H1 (cell line): Measurements from ENCODE around the gene SRSF7. TPM values are rescaled to one million over a fixed set of nuclear protein-coding genes. Genes with fewer than 3 reads are reported as not detected.
"Not testable (repeated sequence)": the region's sequence is repeated elsewhere in the genome, so short reads cannot be mapped to it uniquely, and the experiment has no call there.

Source experiments
- CTCF ChIA-PET: fragments of 300-600 bp; sonication (Branson Sonifier 250); formaldehyde crosslinking; loops from one replicate; lab custom pipeline; 2021; ENCODE audit not compliant: partially characterized antibody; lab: Charles Lee
- POLR2A ChIA-PET: fragments of 300-600 bp; sonication (Branson Sonifier 250); formaldehyde crosslinking; loops from one replicate; lab custom pipeline; 2021; ENCODE audit warnings: inconsistent platforms; ENCODE audit not compliant: partially characterized antibody; lab: Charles Lee
- DNase-seq, 2 experiments: peaks; one replicate each; pipeline versions ENCODE4 v3.0.0 to v3.0.0-alpha.2; 2010 to 2022; ENCODE audit warnings: low spot score in 2 of 2, low read depth in 1 of 2, mixed read lengths in 1 of 2
- FAIRE-seq: peaks from 2 replicates; lab custom pipeline; 2011; peaks lifted over from hg19 to GRCh38; lab: Jason Lieb, UNC
- H2AFZ ChIP-seq: 2 replicates; pipeline ENCODE4 v1.8.1; 2012; ENCODE audit warnings: low read length, inconsistent platforms
- H2AK5ac ChIP-seq: 2 replicates; pipeline ENCODE4 v1.6.1; 2013; ENCODE audit warnings: low read depth, low read length
- H2BK120ac ChIP-seq: replicated peaks from 2 replicates; pipeline ENCODE3; 2013; ENCODE audit warnings: low read depth, low read length, inconsistent platforms
- H2BK12ac ChIP-seq: 2 replicates; pipeline ENCODE4 v1.6.1; 2013; ENCODE audit warnings: low read depth, low read length
- H2BK15ac ChIP-seq: 2 replicates; pipeline ENCODE4 v1.6.1; 2013; ENCODE audit warnings: low read length
- H2BK20ac ChIP-seq: 2 replicates; pipeline ENCODE4 v1.6.1; 2013; ENCODE audit warnings: low read length
- H2BK5ac ChIP-seq: 2 replicates; pipeline ENCODE4 v1.6.1; 2013; ENCODE audit warnings: low read depth, low read length
- H3K14ac ChIP-seq: 2 replicates; pipeline ENCODE4 v1.6.1; 2013; ENCODE audit warnings: inconsistent platforms; ENCODE audit not compliant: insufficient read length
- H3K18ac ChIP-seq: 2 replicates; pipeline ENCODE4 v1.6.1; 2013; ENCODE audit warnings: low read length; ENCODE audit errors: extremely low read depth
- H3K23ac ChIP-seq: 2 replicates; pipeline ENCODE4 v1.6.1; 2013; ENCODE audit warnings: inconsistent platforms; ENCODE audit not compliant: insufficient read length
- H3K23me2 ChIP-seq: 2 replicates; pipeline ENCODE4 v1.6.1; 2013; ENCODE audit warnings: low read depth, low read length
- H3K27ac ChIP-seq: 2 replicates; pipeline ENCODE4 v1.6.1; 2011; ENCODE audit warnings: low read depth, low read length, inconsistent platforms
- H3K27me3 ChIP-seq, 4 experiments: replicated peaks in 1 of 4; 1 replicate in 1 of 4; 2 replicates in 3 of 4; pipeline versions ENCODE4 v1.6.1 to v1.8.1; 2011 to 2013; ENCODE audit warnings: low read length in 3 of 4, mild to moderate bottlenecking in 3 of 4, inconsistent platforms in 2 of 4, mixed read lengths in 2 of 4, moderate library complexity in 1 of 4; ENCODE audit not compliant: control insufficient read depth in 3 of 4, insufficient read depth in 3 of 4; ENCODE audit errors: extremely low read depth in 1 of 4
- H3K36me3 ChIP-seq, 4 experiments: 2 replicates each; pipeline versions ENCODE4 v1.6.1 to v1.8.1; 2011 to 2013; ENCODE audit warnings: mild to moderate bottlenecking in 4 of 4, low read length in 3 of 4, moderate library complexity in 2 of 4, control low read depth in 1 of 4, inconsistent platforms in 1 of 4; ENCODE audit not compliant: insufficient read depth in 4 of 4, control insufficient read depth in 2 of 4
- H3K4ac ChIP-seq: replicated peaks from 2 replicates; pipeline ENCODE3; 2013; ENCODE audit warnings: low read length, low read depth, mixed read lengths, inconsistent platforms; ENCODE audit not compliant: insufficient read length
- H3K4me1 ChIP-seq, 4 experiments: replicated peaks in 1 of 4; 1 replicate in 1 of 4; 2 replicates in 3 of 4; pipeline versions ENCODE4 v1.6.1 to v1.8.1; 2011 to 2013; ENCODE audit warnings: low read length in 3 of 4, inconsistent platforms in 2 of 4, mixed read lengths in 1 of 4; ENCODE audit not compliant: insufficient read depth in 4 of 4, control insufficient read depth in 3 of 4
- H3K4me2 ChIP-seq, 2 experiments: 2 replicates each; pipeline versions ENCODE4 v1.6.1 to v1.8.1; 2011 to 2013; ENCODE audit warnings: low read depth in 2 of 2, low read length in 2 of 2, control low read depth in 1 of 2, inconsistent platforms in 1 of 2, mild to moderate bottlenecking in 1 of 2; ENCODE audit not compliant: insufficient read depth in 1 of 2
- H3K4me3 ChIP-seq, 4 experiments: fragments of 200-600, 300-600 bp in 1 of 4; sonication (generic), shearing (Covaris generic), sonication (Bioruptor Twin) in 1 of 4; 2 replicates each; pipeline versions ENCODE4 v1.5.1 to v1.8.1; 2011 to 2016; ENCODE audit warnings: low read length in 4 of 4, low read depth in 3 of 4, control low read depth in 2 of 4, inconsistent platforms in 2 of 4, mild to moderate bottlenecking in 2 of 4, mixed read lengths in 1 of 4, moderate library complexity in 1 of 4; ENCODE audit not compliant: insufficient read depth in 2 of 4; ENCODE audit errors: extremely low read depth in 1 of 4
- H3K56ac ChIP-seq: replicated peaks from 2 replicates; pipeline ENCODE3; 2013; ENCODE audit warnings: low read depth, mild to moderate bottlenecking, mixed read lengths, low read length, inconsistent platforms; ENCODE audit not compliant: insufficient read length
- H3K79me1 ChIP-seq: 2 replicates; pipeline ENCODE4 v1.6.1; 2013; ENCODE audit warnings: low read depth, low read length, control low read depth
- H3K79me2 ChIP-seq, 2 experiments: 2 replicates each; pipeline versions ENCODE4 v1.6.1 to v1.8.1; 2012 to 2013; ENCODE audit warnings: low read length in 2 of 2, mild to moderate bottlenecking in 2 of 2, inconsistent platforms in 1 of 2; ENCODE audit not compliant: insufficient read depth in 2 of 2, control insufficient read depth in 1 of 2
- H3K9ac ChIP-seq, 4 experiments: replicated peaks in 1 of 4; 1 replicate in 1 of 4; 2 replicates in 3 of 4; pipeline versions ENCODE4 v1.6.1 to v1.8.1; 2011 to 2013; ENCODE audit warnings: low read depth in 3 of 4, low read length in 3 of 4, control low read depth in 2 of 4, mild to moderate bottlenecking in 2 of 4, moderate library complexity in 2 of 4, inconsistent platforms in 1 of 4; ENCODE audit errors: extremely low read depth in 1 of 4
- H3K9me3 ChIP-seq, 2 experiments: 2 replicates each; pipeline versions ENCODE4 v1.6.1 to v1.8.1; 2012 to 2013; ENCODE audit warnings: mild to moderate bottlenecking in 2 of 2, moderate library complexity in 2 of 2, control low read depth in 1 of 2, inconsistent platforms in 1 of 2, low read depth in 1 of 2, low read length in 1 of 2, mixed read lengths in 1 of 2; ENCODE audit not compliant: insufficient read depth in 2 of 2
- H4K20me1 ChIP-seq, 2 experiments: replicated peaks in 1 of 2; 2 replicates each; pipeline versions ENCODE3 to v1.8.1; 2011 to 2013; ENCODE audit warnings: inconsistent platforms in 2 of 2, low read length in 2 of 2, mild to moderate bottlenecking in 1 of 2; ENCODE audit not compliant: insufficient read depth in 2 of 2, control insufficient read depth in 1 of 2
- H4K5ac ChIP-seq: 2 replicates; pipeline ENCODE4 v1.6.1; 2013; ENCODE audit warnings: low read length, low read depth, mixed read lengths, inconsistent platforms; ENCODE audit not compliant: insufficient read length
- H4K8ac ChIP-seq: 2 replicates; pipeline ENCODE4 v1.8.0; 2013; ENCODE audit warnings: mild to moderate bottlenecking, moderate library complexity, low read length, inconsistent platforms; ENCODE audit not compliant: insufficient read depth; ENCODE audit errors: extremely low read depth
- H4K91ac ChIP-seq: replicated peaks from 2 replicates; pipeline ENCODE3; 2013; ENCODE audit warnings: low read length, mixed read lengths, inconsistent platforms; ENCODE audit not compliant: insufficient read length
- WGBS, 2 experiments: shearing (Covaris generic) in 1 of 2; methylation state at CpG; one replicate each; pipeline versions ENCODE4 v1.1.6 to v1.1.7; 2013 to 2015; ENCODE audit warnings: low lambda C conversion rate in 2 of 2, mixed read lengths in 2 of 2, inconsistent platforms in 1 of 2, low coverage in 1 of 2, missing lambda C conversion rate in 1 of 2; ENCODE audit not compliant: insufficient replicate concordance in 2 of 2, insufficient coverage in 1 of 2, insufficient read length in 1 of 2; ENCODE audit errors: extremely low coverage in 1 of 2, missing lambda C conversion rate in 1 of 2; 5-methylcytosine and 5-hydroxymethylcytosine counted together
- polyA plus RNA-seq, 7 experiments: library from polyadenylated mRNA; depleted of rRNA in 3 of 7; stranded (reverse) in 5 of 7; unstranded in 2 of 7; fragments of >200 nt in 5 of 7; fragments of 200-250 nt in 2 of 7; gene quantifications; 1 replicate in 5 of 7; 2 replicates in 1 of 7; 4 replicates in 1 of 7; pipeline versions ENCODE4 v1.2.1 to v1.2.3, GENCODE V29; 2011 to 2013; ENCODE audit warnings: missing spikeins in 2 of 7, mixed read lengths in 2 of 7
- total RNA-seq: library from RNA; stranded (reverse); fragmentation: NEBNext Ultra II Directional; extraction: Animal tissue kit (Norgen Biotek cat#: 25700); gene quantifications from 2 replicates; pipeline ENCODE4 v1.2.1, GENCODE V29; 2021

Gene SRSF7
- total and polyA plus RNA-seq, 2 of the 8 experiments (the other 6 are each of a cell fraction or from before 2014, with no cell fraction given), result 370 to 415 TPM

DNA sequence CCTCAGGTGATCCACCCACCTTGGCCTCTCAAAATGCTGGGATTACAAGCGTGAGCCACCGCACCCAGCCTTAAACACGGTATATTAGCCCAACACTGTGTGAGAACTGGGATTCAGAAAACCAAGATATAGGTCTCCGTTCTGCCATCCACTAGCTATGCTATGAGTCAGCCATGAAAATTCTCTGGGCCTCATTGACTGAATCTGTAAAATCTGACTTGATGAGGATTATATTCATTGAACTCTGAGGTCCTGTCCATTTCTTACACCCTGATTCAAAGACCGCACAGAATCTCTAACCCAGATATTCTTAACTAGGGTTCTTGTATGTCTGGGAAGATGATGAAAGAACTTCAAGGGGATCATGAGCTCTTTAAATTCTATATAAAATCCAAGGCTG lies 47.8 kb downstream of the SRSF7 start:
- H2BK120ac ChIP-seq, H4K91ac ChIP-seq, H3K9ac ChIP-seq, H3K18ac ChIP-seq, H3K23me2 ChIP-seq, H2BK5ac ChIP-seq, H3K14ac ChIP-seq, H4K20me1 ChIP-seq, H3K4me2 ChIP-seq, H3K4ac ChIP-seq, H4K8ac ChIP-seq, H3K79me2 ChIP-seq, H2BK20ac ChIP-seq, H3K36me3 ChIP-seq, H3K4me1 ChIP-seq, H3K56ac ChIP-seq, H4K5ac ChIP-seq, H3K27ac ChIP-seq, H3K23ac ChIP-seq, H2BK15ac ChIP-seq, DNase-seq, FAIRE-seq, H3K4me3 ChIP-seq, H3K27me3 ChIP-seq, H2AK5ac ChIP-seq, H3K9me3 ChIP-seq, H2BK12ac ChIP-seq, H3K79me1 ChIP-seq, H2AFZ ChIP-seq: not testable (repeated sequence)
- WGBS, 2 experiments, result 92% methylated on average over 5 of the region's 5 CpGs; no CpG with 5 or more reads in 1 of the 2 experiments
- ChIA-PET CTCF (interaction anchor here (0.9 to 2.2 kb wide), 4 partner anchors 13 to 121 kb away, joined by 3 to 6 read pairs (median 5); no protein-coding TSS in a partner anchor), POLR2A (interaction anchor here (1.7 to 2.3 kb wide), 2 partner anchors 40 to 48 kb away, joined by 7 to 9 read pairs; partner anchors contain the start of gene SRSF7)
